Neural progenitor cell (in vitro differentiated cells): ENCODE measurements around the gene CLEC7A. TPM values are rescaled to one million over a fixed set of nuclear protein-coding genes. Genes with fewer than 3 reads are reported as not detected.

Experiments
- DNase-seq: peaks from one replicate; pipeline ENCODE4 v3.0.0-alpha.2; 2016; ENCODE audit warnings: low spot score
- H2AFZ ChIP-seq: fragments of 200-600 bp; sonication (generic); replicated peaks from 2 replicates; pipeline ENCODE4 v1.6.1; 2016; ENCODE audit warnings: antibody characterized with exemption
- H3F3A ChIP-seq: fragments of 200-600 bp; sonication (generic); 2 replicates; pipeline ENCODE4 v1.6.1; 2016; ENCODE audit warnings: antibody characterized with exemption, low read depth
- H3K27ac ChIP-seq: fragments of 200-600 bp; sonication (generic); 2 replicates; pipeline ENCODE4 v1.5.1; 2016; ENCODE audit warnings: mild to moderate bottlenecking
- H3K27me3 ChIP-seq: fragments of 200-600 bp; sonication (generic); 2 replicates; pipeline ENCODE4 v1.6.1; 2016; ENCODE audit warnings: mild to moderate bottlenecking, moderate library complexity
- H3K36me3 ChIP-seq: fragments of 200-600 bp; sonication (generic); 2 replicates; pipeline ENCODE4 v1.5.1; 2016
- H3K4me1 ChIP-seq: fragments of 200-600 bp; sonication (generic); 2 replicates; pipeline ENCODE4 v1.6.1; 2016; ENCODE audit warnings: mixed run types
- H3K4me2 ChIP-seq: fragments of 200-600 bp; sonication (generic); 2 replicates; pipeline ENCODE4 v1.6.1; 2016
- H3K4me3 ChIP-seq: fragments of 200-600 bp; sonication (generic); 2 replicates; pipeline ENCODE4 v1.5.1; 2016
- H3K79me2 ChIP-seq: fragments of 200-600 bp; sonication (generic); 2 replicates; pipeline ENCODE4 v1.6.1; 2016; ENCODE audit warnings: low read depth
- H3K9ac ChIP-seq: fragments of 200-600 bp; sonication (generic); 2 replicates; pipeline ENCODE4 v1.6.1; 2016
- H3K9me3 ChIP-seq: fragments of 200-600 bp; sonication (generic); 2 replicates; pipeline ENCODE4 v1.5.1; 2016; ENCODE audit warnings: low read depth
- H4K20me1 ChIP-seq: fragments of 200-600 bp; sonication (generic); 2 replicates; pipeline ENCODE4 v1.6.1; 2016; ENCODE audit warnings: low read depth
- H3K27ac Mint-ChIP-seq: 3 replicates; pipeline ENCODE4 v1.8.0; 2021; ENCODE audit warnings: mixed read lengths
- H3K27me3 Mint-ChIP-seq: 2 replicates; pipeline ENCODE4 v1.8.0; 2022; ENCODE audit warnings: low read depth, mild to moderate bottlenecking, inconsistent platforms, moderate library complexity, mixed read lengths; ENCODE audit not compliant: insufficient read depth
- H3K36me3 Mint-ChIP-seq: 3 replicates; pipeline ENCODE4 v1.8.0; 2021; ENCODE audit warnings: mixed read lengths
- H3K4me1 Mint-ChIP-seq: 3 replicates; pipeline ENCODE4 v1.8.0; 2021; ENCODE audit warnings: mixed read lengths
- H3K4me3 Mint-ChIP-seq: 3 replicates; pipeline ENCODE4 v1.8.0; 2021; ENCODE audit warnings: mild to moderate bottlenecking, moderate library complexity, mixed read lengths
- H3K9me3 Mint-ChIP-seq: 3 replicates; pipeline ENCODE4 v1.8.0; 2020; ENCODE audit warnings: mixed read lengths
- CTCF ChIP-seq: fragments of 200-600 bp; sonication (generic); IDR thresholded peaks from 2 replicates; pipeline ENCODE4 v1.5.1; 2017; ENCODE audit warnings: antibody characterized with exemption, mild to moderate bottlenecking
- EZH2 ChIP-seq: fragments of 200-600 bp; sonication (generic); IDR thresholded peaks from 2 replicates; pipeline ENCODE4 v1.6.1; 2017; ENCODE audit warnings: antibody characterized with exemption, mild to moderate bottlenecking, moderate library complexity
- EZH2phosphoT487 ChIP-seq: fragments of 200-600 bp; sonication (generic); IDR thresholded peaks from 2 replicates; pipeline ENCODE4 v1.6.1; 2017; ENCODE audit warnings: antibody characterized with exemption
- total RNA-seq: library from RNA; depleted of rRNA; stranded (reverse); fragments of >200 nt; gene quantifications from 2 replicates; pipeline ENCODE4 v1.2.3, GENCODE V29; 2015; ENCODE audit warnings: low replicate concordance

The CLEC7A gene
- total RNA-seq, 1 donor from 2014 or later = not detected

- Histone ChIP-seq H3K9ac (no peak overlapping the region), H3K9me3 (no peaks in the 10 kb centered on the region), H4K20me1 (no peaks in the 10 kb centered on the region), H2AFZ (no peak overlapping the region), H3K4me3 (no peak overlapping the region), H3K27ac (no peak overlapping the region), H3K4me1 (no peaks in the 10 kb centered on the region), H3F3A (no peaks in the 10 kb centered on the region), H3K27me3 (no peaks in the 10 kb centered on the region), H3K4me2 (no peak overlapping the region), H3K36me3 (no peaks in the 10 kb centered on the region), H3K79me2 (no peaks in the 10 kb centered on the region)
- peaks cover 6% of the 10 kb centered on the region for H3K9me3 Mint-ChIP-seq
- no peak overlapping the region for H3K4me3 Mint-ChIP-seq
- H3K4me1 Mint-ChIP-seq = no peaks in the 10 kb centered on the region
- no peak for DNase-seq
- no peaks in the 10 kb centered on the region for H3K36me3 Mint-ChIP-seq
- peaks cover 2% of the 10 kb centered on the region for H3K27me3 Mint-ChIP-seq
- H3K27ac Mint-ChIP-seq = no peak overlapping the region
- no peak for TF ChIP-seq CTCF
- TF ChIP-seq EZH2phosphoT487 = no peak
- no peak for TF ChIP-seq EZH2
Measured at GRCh38 chr12:10113075-10113474, 16.9 kb downstream of the CLEC7A start.

GRCh38 chr12:10111451-10111850 is 18.5 kb downstream of the CLEC7A start:
- Mint-ChIP-seq H3K27ac (no peak overlapping the region), H3K36me3 (no peaks in the 10 kb centered on the region), H3K4me3 (no peak overlapping the region), H3K4me1 (no peaks in the 10 kb centered on the region), H3K27me3 (peaks cover 4% of the 10 kb centered on the region), H3K9me3 (peaks cover 6% of the 10 kb centered on the region)
- Histone ChIP-seq H3K79me2 (no peaks in the 10 kb centered on the region), H3K4me1 (no peaks in the 10 kb centered on the region), H3K36me3 (no peaks in the 10 kb centered on the region), H3F3A (no peaks in the 10 kb centered on the region), H3K4me2 (no peak overlapping the region), H2AFZ (no peak overlapping the region), H3K27me3 (no peaks in the 10 kb centered on the region), H3K9me3 (no peaks in the 10 kb centered on the region), H3K9ac (no peak overlapping the region), H3K4me3 (no peak overlapping the region), H3K27ac (no peak overlapping the region), H4K20me1 (no peaks in the 10 kb centered on the region)
- DNase-seq = no peak
- no peak for TF ChIP-seq EZH2phosphoT487
- no peak for TF ChIP-seq EZH2
- no peak for TF ChIP-seq CTCF

GRCh38 chr12:10110256-10110844 is 19.6 kb downstream of the CLEC7A start:
- H3K9me3 ChIP-seq = no peaks in the 10 kb centered on the region
- H3K27ac ChIP-seq = no peak overlapping the region
- no peak overlapping the region for H3K4me3 Mint-ChIP-seq
- no peak overlapping the region for H3K4me3 ChIP-seq
- no peaks in the 10 kb centered on the region for H3K27me3 ChIP-seq
- H4K20me1 ChIP-seq = no peaks in the 10 kb centered on the region
- H3K79me2 ChIP-seq = no peaks in the 10 kb centered on the region
- no peaks in the 10 kb centered on the region for H3K4me1 ChIP-seq
- no peak overlapping the region for H3K27ac Mint-ChIP-seq
- H2AFZ ChIP-seq = no peak overlapping the region
- H3K9ac ChIP-seq = no peak overlapping the region
- H3F3A ChIP-seq = no peaks in the 10 kb centered on the region
- no peak for DNase-seq
- H3K36me3 Mint-ChIP-seq = no peaks in the 10 kb centered on the region
- H3K36me3 ChIP-seq = no peaks in the 10 kb centered on the region
- peaks cover 6% of the 10 kb centered on the region for H3K27me3 Mint-ChIP-seq
- no peak overlapping the region for H3K4me2 ChIP-seq
- H3K4me1 Mint-ChIP-seq = no peaks in the 10 kb centered on the region
- peaks cover 8% of the 10 kb centered on the region for H3K9me3 Mint-ChIP-seq
- TF ChIP-seq EZH2phosphoT487 = no peak

GRCh38 chr12:10102322-10102721 is 27.7 kb downstream of the CLEC7A start:
- peaks cover 13% of the 10 kb centered on the region for H3K4me1 Mint-ChIP-seq
- Histone ChIP-seq H3K79me2 (no peaks in the 10 kb centered on the region), H3K36me3 (no peaks in the 10 kb centered on the region), H3F3A (peaks cover 7% of the 10 kb centered on the region), H3K9ac (no peak overlapping the region), H3K4me3 (no peak overlapping the region), H2AFZ (no peak overlapping the region), H3K27me3 (no peaks in the 10 kb centered on the region), H3K4me2 (no peak overlapping the region), H3K27ac (no peak overlapping the region), H3K4me1 (peaks cover 8% of the 10 kb centered on the region), H3K9me3 (no peaks in the 10 kb centered on the region), H4K20me1 (no peaks in the 10 kb centered on the region)
- H3K4me3 Mint-ChIP-seq = no peak overlapping the region
- H3K27me3 Mint-ChIP-seq = peaks cover 3% of the 10 kb centered on the region
- TF ChIP-seq CTCF = no peak
- no peak for TF ChIP-seq EZH2phosphoT487
- TF ChIP-seq EZH2 = no peak
- DNase-seq = no peak
- H3K9me3 Mint-ChIP-seq = peaks cover 7% of the 10 kb centered on the region
- H3K36me3 Mint-ChIP-seq = no peaks in the 10 kb centered on the region
- H3K27ac Mint-ChIP-seq = no peak overlapping the region
